ENCODE data around the gene PEX11A. TPM values are rescaled to one million over a fixed set of nuclear protein-coding genes. Genes with fewer than 3 reads are reported as not detected.
A peak's percentile ranks its signal among the peaks of the same experiment; 100 is the strongest.
"Not testable (repeated sequence)": the region's sequence is repeated elsewhere in the genome, so short reads cannot be mapped to it uniquely, and the experiment has no call there.

Gene PEX11A
- polyA plus RNA-seq, 1 experiment = 7.5 TPM

DNA sequence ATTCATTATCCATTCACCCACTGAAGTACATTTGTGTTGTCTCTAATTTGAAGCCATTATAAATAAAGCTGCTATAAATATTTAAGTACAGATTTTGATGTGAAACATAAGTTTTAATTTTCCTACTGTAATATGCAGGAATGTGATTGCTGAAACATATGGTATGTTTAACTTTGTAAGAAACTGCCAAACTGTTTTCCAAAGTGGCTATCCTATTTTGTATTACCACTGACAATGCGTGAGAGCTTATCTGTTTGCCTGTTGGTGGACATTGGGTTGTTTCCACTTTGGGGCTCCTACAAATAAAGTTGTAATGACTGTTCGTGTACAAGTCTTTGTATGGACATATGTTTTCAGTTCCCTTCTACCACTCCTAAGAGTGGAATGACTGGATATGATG, 2.5 kb upstream of the PEX11A start:
- H3K27me3 ChIP-seq (ENCODE audit: control insufficient read depth, insufficient read depth, low read length) = peaks cover 5% of the 10 kb centered on the region
- peaks cover 4% of the 10 kb centered on the region; the same call in 1 of the 2 replicates for H3K9me3 ChIP-seq (ENCODE audit: control insufficient read depth, insufficient read depth, low read length)
- H3K4me3 ChIP-seq (ENCODE audit: low read depth, low read length) = no peak overlapping the region
- DNase-seq (ENCODE audit: low read depth, low spot score) = no peak
- TF ChIP-seq, protein P1, sequence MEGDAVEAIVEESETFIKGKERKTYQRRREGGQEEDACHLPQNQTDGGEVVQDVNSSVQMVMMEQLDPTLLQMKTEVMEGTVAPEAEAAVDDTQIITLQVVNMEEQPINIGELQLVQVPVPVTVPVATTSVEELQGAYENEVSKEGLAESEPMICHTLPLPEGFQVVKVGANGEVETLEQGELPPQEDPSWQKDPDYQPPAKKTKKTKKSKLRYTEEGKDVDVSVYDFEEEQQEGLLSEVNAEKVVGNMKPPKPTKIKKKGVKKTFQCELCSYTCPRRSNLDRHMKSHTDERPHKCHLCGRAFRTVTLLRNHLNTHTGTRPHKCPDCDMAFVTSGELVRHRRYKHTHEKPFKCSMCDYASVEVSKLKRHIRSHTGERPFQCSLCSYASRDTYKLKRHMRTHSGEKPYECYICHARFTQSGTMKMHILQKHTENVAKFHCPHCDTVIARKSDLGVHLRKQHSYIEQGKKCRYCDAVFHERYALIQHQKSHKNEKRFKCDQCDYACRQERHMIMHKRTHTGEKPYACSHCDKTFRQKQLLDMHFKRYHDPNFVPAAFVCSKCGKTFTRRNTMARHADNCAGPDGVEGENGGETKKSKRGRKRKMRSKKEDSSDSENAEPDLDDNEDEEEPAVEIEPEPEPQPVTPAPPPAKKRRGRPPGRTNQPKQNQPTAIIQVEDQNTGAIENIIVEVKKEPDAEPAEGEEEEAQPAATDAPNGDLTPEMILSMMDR (IDR thresholded peaks at IDR 0.05; ENCODE audit: low read depth, low read length) = no peak
- ChIA-PET POLR2A (no interaction called here), CTCF (no interaction called here)
- no peak overlapping the region for H3K27ac ChIP-seq (ENCODE audit: low read depth, low read length)

- H3K4me3 ChIP-seq (ENCODE audit: low read depth, low read length) = peak overlapping the region; percentile 94
- DNase-seq (ENCODE audit: low read depth, low spot score); H3K9me3 ChIP-seq (ENCODE audit: control insufficient read depth, insufficient read depth, low read length); H3K27me3 ChIP-seq (ENCODE audit: control insufficient read depth, insufficient read depth, low read length); POLR2A ChIA-PET; H3K27ac ChIP-seq (ENCODE audit: low read depth, low read length): not testable (repeated sequence)
- CTCF ChIA-PET = interaction anchor here (0.5 kb wide), 1 partner anchor 347 kb away, joined by 3 read pairs; no protein-coding TSS in a partner anchor
These were observed 651 bp downstream of the PEX11A start for GRCh38 chr15:89689930-89690275.

DNA sequence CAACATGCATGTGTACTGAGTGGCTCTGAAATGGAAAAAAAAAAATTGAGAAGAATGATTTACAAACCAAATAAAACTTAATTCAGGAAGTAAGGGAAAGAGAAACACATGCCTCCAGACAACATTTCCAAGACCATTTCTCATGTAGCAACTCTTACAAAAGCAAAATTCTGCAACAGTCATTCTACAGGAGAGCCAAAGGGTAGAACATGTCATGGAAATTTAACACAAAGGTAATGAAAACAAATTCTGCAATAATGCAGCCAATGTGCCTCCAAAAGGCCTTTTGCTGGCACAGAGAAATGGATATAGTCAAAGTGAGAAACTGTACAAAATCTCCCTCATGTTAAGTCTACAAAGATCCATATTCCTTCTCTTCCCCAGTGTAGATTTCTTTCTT, 4.0 kb downstream of the PEX11A start:
- CTCF ChIA-PET = no interaction called here
- H3K4me3 ChIP-seq (ENCODE audit: low read depth, low read length) = no peak overlapping the region
- H3K27me3 ChIP-seq (ENCODE audit: control insufficient read depth, insufficient read depth, low read length) = no peaks in the 10 kb centered on the region
- POLR2A ChIA-PET = no interaction called here
- DNase-seq (ENCODE audit: low read depth, low spot score) = no peak
- peaks cover 4% of the 10 kb centered on the region; the same call in 1 of the 2 replicates for H3K9me3 ChIP-seq (ENCODE audit: control insufficient read depth, insufficient read depth, low read length)
- TF ChIP-seq, protein P1 (IDR thresholded peaks at IDR 0.05; ENCODE audit: low read depth, low read length) = no peak
- H3K27ac ChIP-seq (ENCODE audit: low read depth, low read length) = no peak overlapping the region

- POLR2A ChIA-PET = no interaction called here
These were observed 4.6 kb downstream of the PEX11A start for GRCh38 chr15:89685995-89686394.

GRCh38 chr15:89681146-89681545, 9.4 kb downstream of the PEX11A start:
- ChIA-PET POLR2A (interaction anchor here (0.5 kb wide), 1 partner anchor 49 kb away, joined by 13 read pairs; no protein-coding TSS in a partner anchor), CTCF (no interaction called here)
- Histone ChIP-seq H3K27ac (ENCODE audit: low read depth, low read length) (no peak overlapping the region), H3K9me3 (ENCODE audit: control insufficient read depth, insufficient read depth, low read length) (no peaks in the 10 kb centered on the region), H3K4me3 (ENCODE audit: low read depth, low read length) (no peak overlapping the region), H3K27me3 (ENCODE audit: control insufficient read depth, insufficient read depth, low read length) (no peaks in the 10 kb centered on the region)
- TF ChIP-seq, protein P1 (IDR thresholded peaks at IDR 0.05; ENCODE audit: low read depth, low read length) = no peak
- no peak for DNase-seq (ENCODE audit: low read depth, low spot score)

More at GRCh38 chr15:89685995-89686394, 4.6 kb downstream of the PEX11A start:
- TF ChIP-seq, protein P1 (IDR thresholded peaks at IDR 0.05; ENCODE audit: low read depth, low read length) = no peak
- H3K4me3 ChIP-seq (ENCODE audit: low read depth, low read length) = no peak overlapping the region
- H3K9me3 ChIP-seq (ENCODE audit: control insufficient read depth, insufficient read depth, low read length) = peaks cover 4% of the 10 kb centered on the region; the same call in 1 of the 2 replicates
- no peak for DNase-seq (ENCODE audit: low read depth, low spot score)
- no peak overlapping the region for H3K27ac ChIP-seq (ENCODE audit: low read depth, low read length)
- no peaks in the 10 kb centered on the region for H3K27me3 ChIP-seq (ENCODE audit: control insufficient read depth, insufficient read depth, low read length)
- CTCF ChIA-PET = no interaction called here
